ENCODE results near the gene FAM120A. TPM values are rescaled to one million over a fixed set of nuclear protein-coding genes. Genes with fewer than 3 reads are reported as not detected.

FAM120A gene
- polyA plus RNA-seq, 1 experiment = 89.4 TPM

GRCh38 chr9:93483497-93483896 lies 32.0 kb downstream of the FAM120A start:
- no peak for DNase-seq (ENCODE audit: low read depth)
- CTCF ChIA-PET = no interaction called here
- TF ChIP-seq CTCF (IDR thresholded peaks at IDR 0.05; ENCODE audit: insufficient read depth, low read depth, low read length) = no peak
- Histone ChIP-seq H3K27me3 (ENCODE audit: control insufficient read depth, insufficient read depth, low read length) (no peaks in the 10 kb centered on the region), H3K36me3 (ENCODE audit: control insufficient read depth, insufficient read depth, low read length) (peaks cover 14% of the 10 kb centered on the region), H3K4me3 (ENCODE audit: low read depth, low read length) (no peak overlapping the region)
- POLR2A ChIA-PET = no interaction called here

GRCh38 chr9:93486268-93486667 lies 34.8 kb downstream of the FAM120A start:
- CTCF ChIA-PET = no interaction called here
- Histone ChIP-seq H3K4me3 (ENCODE audit: low read depth, low read length) (no peak overlapping the region), H3K27me3 (ENCODE audit: control insufficient read depth, insufficient read depth, low read length) (no peaks in the 10 kb centered on the region), H3K36me3 (ENCODE audit: control insufficient read depth, insufficient read depth, low read length) (peaks cover 14% of the 10 kb centered on the region)
- POLR2A ChIA-PET = no interaction called here
- no peak for DNase-seq (ENCODE audit: low read depth)
- TF ChIP-seq CTCF (IDR thresholded peaks at IDR 0.05; ENCODE audit: insufficient read depth, low read depth, low read length) = no peak

GRCh38 chr9:93488244-93488643 lies 36.8 kb downstream of the FAM120A start:
- Histone ChIP-seq H3K27me3 (ENCODE audit: control insufficient read depth, insufficient read depth, low read length) (no peaks in the 10 kb centered on the region), H3K4me3 (ENCODE audit: low read depth, low read length) (no peak overlapping the region), H3K36me3 (ENCODE audit: control insufficient read depth, insufficient read depth, low read length) (peaks cover 12% of the 10 kb centered on the region)
- POLR2A ChIA-PET = no interaction called here
- no peak for DNase-seq (ENCODE audit: low read depth)
- CTCF ChIA-PET = interaction anchor here (0.8 to 1.0 kb wide), 2 partner anchors 12 to 20 kb away, joined by 3 to 4 read pairs; no protein-coding TSS in a partner anchor
- no peak for TF ChIP-seq CTCF (IDR thresholded peaks at IDR 0.05; ENCODE audit: insufficient read depth, low read depth, low read length)

GRCh38 chr9:93491593-93492232 lies 40.2 kb downstream of the FAM120A start:
- no peak for DNase-seq (ENCODE audit: low read depth)
- CTCF ChIA-PET = no interaction called here

GRCh38 chr9:93492327-93492726 lies 40.8 kb downstream of the FAM120A start:
- Histone ChIP-seq H3K4me3 (ENCODE audit: low read depth, low read length) (no peak overlapping the region), H3K36me3 (ENCODE audit: control insufficient read depth, insufficient read depth, low read length) (peaks cover 7% of the 10 kb centered on the region), H3K27me3 (ENCODE audit: control insufficient read depth, insufficient read depth, low read length) (no peaks in the 10 kb centered on the region)
- ChIA-PET POLR2A (no interaction called here), CTCF (no interaction called here)
- DNase-seq (ENCODE audit: low read depth) = no peak
- no peak for TF ChIP-seq CTCF (IDR thresholded peaks at IDR 0.05; ENCODE audit: insufficient read depth, low read depth, low read length)

More at GRCh38 chr9:93491593-93492232, 40.2 kb downstream of the FAM120A start:
- Histone ChIP-seq H3K27me3 (ENCODE audit: control insufficient read depth, insufficient read depth, low read length) (no peaks in the 10 kb centered on the region), H3K36me3 (ENCODE audit: control insufficient read depth, insufficient read depth, low read length) (peaks cover 7% of the 10 kb centered on the region), H3K4me3 (ENCODE audit: low read depth, low read length) (no peak overlapping the region)
- no peak for TF ChIP-seq CTCF (IDR thresholded peaks at IDR 0.05; ENCODE audit: insufficient read depth, low read depth, low read length)
- POLR2A ChIA-PET = no interaction called here
